ENCODE data around the gene PARP3. TPM values are rescaled to one million over a fixed set of nuclear protein-coding genes. Genes with fewer than 3 reads are reported as not detected.

PARP3 gene
- polyA plus RNA-seq, 2 of the 4 experiments (the other 2 are of a cell fraction), result 7.6 to 11.0 TPM

DNA sequence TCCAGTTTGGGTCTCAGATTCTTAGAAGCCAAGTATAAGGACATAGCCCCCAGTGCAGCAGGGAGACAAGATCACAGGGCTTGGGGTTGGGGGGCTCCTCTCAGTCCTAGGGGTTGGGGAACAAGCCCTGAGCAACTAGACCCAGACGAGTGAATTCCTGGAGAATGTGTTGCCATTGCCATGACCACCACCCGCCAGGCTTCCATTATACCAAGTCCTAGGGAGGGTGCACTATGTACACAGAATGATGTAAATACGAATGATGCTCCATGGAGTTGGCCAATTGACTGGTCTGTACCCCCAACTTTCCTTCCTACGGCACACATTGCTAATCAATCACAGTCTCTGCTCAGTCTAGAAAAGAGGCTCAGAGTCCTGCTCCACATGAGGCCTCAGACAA is 47.8 kb upstream of the PARP3 start:
- Histone ChIP-seq H3K4me2 (no peak overlapping the region), H3K4me1 (no peaks in the 10 kb centered on the region), H3K9me3 (no peaks in the 10 kb centered on the region), H3K27ac (no peak overlapping the region), H3K4me3 (no peak overlapping the region)
- WGBS (ENCODE audit: missing lambda C conversion rate), result 40% methylated on average over 4 of the region's 4 CpGs
- ATAC-seq, result no peak
- FAIRE-seq, result no peak
- DNase-seq (ENCODE audit: low read depth in 1 of 2, low spot score in 1 of 2), result no peak
- CTCF ChIA-PET, result interaction anchor here (0.6 kb wide), 1 partner anchor 28 kb away, joined by 3 read pairs; no protein-coding TSS in a partner anchor
- POLR2A ChIA-PET, result no interaction called here
- TF ChIP-seq NFE2L2 (conservative IDR thresholded peaks at IDR 0.05; ENCODE audit: low read length), result no peak
- TF ChIP-seq TFCP2L1 (CRISPR knock-in tag; IDR thresholded peaks at IDR 0.05), result no peak
- TF ChIP-seq RCOR1 (IDR thresholded peaks at IDR 0.05; ENCODE audit: low read depth, low read length), result no peak
- TF ChIP-seq, protein P1, sequence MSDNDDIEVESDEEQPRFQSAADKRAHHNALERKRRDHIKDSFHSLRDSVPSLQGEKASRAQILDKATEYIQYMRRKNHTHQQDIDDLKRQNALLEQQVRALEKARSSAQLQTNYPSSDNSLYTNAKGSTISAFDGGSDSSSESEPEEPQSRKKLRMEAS (IDR thresholded peaks at IDR 0.05), result no peak
- no peak for TF ChIP-seq CEBPB (IDR thresholded peaks at IDR 0.05)
- no peak for TF ChIP-seq FOSL2 (IDR thresholded peaks at IDR 0.05)
- TF ChIP-seq FOSL2 (CRISPR knock-in tag; IDR thresholded peaks at IDR 0.05), result no peak
- no peak for TF ChIP-seq CHD2 (IDR thresholded peaks at IDR 0.05; ENCODE audit: low read length, partially characterized antibody)
- TF ChIP-seq ELK1 (IDR thresholded peaks at IDR 0.05; ENCODE audit: low read depth, low read length), result no peak

- no peaks in the 10 kb centered on the region for H3K9me3 ChIP-seq
- ATAC-seq (no peak), FAIRE-seq (no peak), DNase-seq (ENCODE audit: low read depth in 1 of 2, low spot score in 1 of 2) (no peak)
- no peak overlapping the region for H3K27ac ChIP-seq
- H3K4me2 ChIP-seq, result no peak overlapping the region
- H3K4me3 ChIP-seq, result no peak overlapping the region
- ChIA-PET CTCF (no interaction called here), POLR2A (no interaction called here)
- TF ChIP-seq RNF2 (IDR thresholded peaks at IDR 0.05; ENCODE audit: borderline replicate concordance, low read depth), result no peak
- no peak for TF ChIP-seq EHF (CRISPR knock-in tag; IDR thresholded peaks at IDR 0.05)
- no peak for TF ChIP-seq TFCP2L1 (CRISPR knock-in tag; IDR thresholded peaks at IDR 0.05)
- TF ChIP-seq CBX2 (IDR thresholded peaks at IDR 0.05; ENCODE audit: borderline replicate concordance, low read depth), result no peak
- no peak for TF ChIP-seq MAZ (IDR thresholded peaks at IDR 0.05; ENCODE audit: borderline replicate concordance, low read depth, low read length)
- no peak for TF ChIP-seq HDAC2 (IDR thresholded peaks at IDR 0.05)
- TF ChIP-seq CHD4 (IDR thresholded peaks at IDR 0.05; ENCODE audit: borderline replicate concordance), result no peak
- no peak for TF ChIP-seq CHD2 (IDR thresholded peaks at IDR 0.05; ENCODE audit: low read length, partially characterized antibody)
- TF ChIP-seq JUNB (IDR thresholded peaks at IDR 0.05), result no peak
- no peak for TF ChIP-seq RARB (CRISPR knock-in tag; IDR thresholded peaks at IDR 0.05)
- TF ChIP-seq FOXS1 (CRISPR knock-in tag; IDR thresholded peaks at IDR 0.05), result no peak
- TF ChIP-seq ZNF302 (CRISPR knock-in tag; IDR thresholded peaks at IDR 0.05), result no peak
- no peak for TF ChIP-seq ZFP36 (IDR thresholded peaks at IDR 0.05; ENCODE audit: borderline replicate concordance, partially characterized antibody)
- TF ChIP-seq CBX8 (IDR thresholded peaks at IDR 0.05), result no peak
- no peak for TF ChIP-seq ELK1 (IDR thresholded peaks at IDR 0.05; ENCODE audit: low read depth, low read length)
- no peak for TF ChIP-seq HEYL (CRISPR knock-in tag; IDR thresholded peaks at IDR 0.05)
- no peak for TF ChIP-seq ZSCAN20 (CRISPR knock-in tag; IDR thresholded peaks at IDR 0.05)
- no peak for TF ChIP-seq EHMT2 (IDR thresholded peaks at IDR 0.05; ENCODE audit: low read depth)
- WGBS (ENCODE audit: missing lambda C conversion rate), result 80% methylated on average over 1 of the region's 16 CpGs
- H3K4me1 ChIP-seq, result no peaks in the 10 kb centered on the region
Measured at GRCh38 chr3:51894939-51895338, 47.2 kb upstream of the PARP3 start.

Data from A549 (cell line).